ENCODE results near the gene CACNA1S.

The CACNA1S gene

DNA sequence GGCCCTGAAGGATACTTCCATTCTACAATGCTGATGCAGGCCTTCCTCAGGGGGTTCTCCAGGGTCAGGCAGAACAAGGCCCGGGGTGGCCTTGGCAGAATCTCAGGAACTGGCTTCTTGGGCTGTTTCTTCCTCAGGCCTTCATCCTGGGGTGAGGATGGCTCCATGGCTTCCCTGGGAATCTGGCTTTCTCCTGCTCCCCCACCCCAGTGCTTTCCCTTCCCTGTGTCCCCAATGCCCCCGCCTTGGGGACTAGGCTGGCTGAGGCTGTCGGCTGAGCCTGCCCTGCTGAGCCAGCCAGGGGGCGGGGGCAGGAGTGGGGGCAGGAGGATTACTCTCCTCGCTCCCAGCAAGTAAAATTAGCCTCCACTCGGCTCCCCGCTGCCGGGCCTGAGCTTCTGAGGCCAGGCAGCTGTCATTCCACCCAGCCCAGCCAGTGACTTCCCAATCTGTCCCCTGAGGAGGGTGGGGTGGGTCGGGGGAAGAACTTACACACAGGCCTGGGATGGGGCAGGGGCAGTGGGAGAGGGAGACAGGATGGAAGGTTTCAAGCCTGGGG lies at the start of gene CACNA1S:
TSS of gene CACNA1S (minus strand) at position 254 of the 559 bp plus-strand sequence. CDS start at position 167, 87 bp downstream.
- DNase-seq, result no peak

DNA sequence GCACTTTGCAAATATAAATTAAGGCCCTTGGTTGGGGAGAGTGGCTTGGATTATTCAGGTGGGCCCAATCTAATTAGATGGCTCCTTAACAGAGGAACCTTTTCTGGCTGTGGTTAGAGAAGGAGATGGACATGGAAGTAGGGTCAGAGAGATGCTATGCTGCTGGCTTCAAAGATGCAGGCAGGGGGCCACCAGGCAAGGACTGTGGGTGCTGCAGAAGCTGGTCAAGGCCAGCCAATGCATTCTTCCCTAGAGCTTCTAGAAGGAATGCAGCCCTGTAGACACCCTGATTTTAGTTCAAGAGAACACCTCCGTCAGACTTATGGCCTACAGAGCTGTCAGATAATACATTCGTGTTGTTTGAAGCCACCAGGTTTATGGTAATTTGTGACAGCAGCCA lies 45.7 kb upstream of the CACNA1S start:
- no peak for DNase-seq

GRCh38 chr1:201156819-201157218 lies 44.6 kb upstream of the CACNA1S start:
- no peak for DNase-seq

DNA sequence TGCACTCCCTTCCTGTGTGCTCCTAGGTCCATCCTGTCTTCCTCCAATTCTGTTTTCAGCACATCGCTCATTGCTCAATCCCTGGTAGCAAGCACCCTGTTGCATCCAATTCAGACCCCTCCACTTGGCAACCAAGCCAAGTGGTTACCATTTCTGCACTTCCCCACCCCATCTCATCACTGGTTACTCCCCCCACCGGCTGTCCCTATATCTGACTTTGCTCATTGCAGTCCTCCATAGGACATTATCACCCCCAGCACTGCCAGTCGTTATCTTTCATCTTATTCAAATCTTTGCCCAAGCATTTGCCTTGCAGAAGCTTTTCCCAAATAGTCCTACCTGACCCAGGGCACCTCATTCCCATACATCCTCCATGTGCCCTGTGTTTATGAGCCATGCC lies 44.1 kb upstream of the CACNA1S start:
- DNase-seq, result no peak

- DNase-seq, result no peak
Measured at GRCh38 chr1:201155354-201155753, 43.1 kb upstream of the CACNA1S start.

DNA sequence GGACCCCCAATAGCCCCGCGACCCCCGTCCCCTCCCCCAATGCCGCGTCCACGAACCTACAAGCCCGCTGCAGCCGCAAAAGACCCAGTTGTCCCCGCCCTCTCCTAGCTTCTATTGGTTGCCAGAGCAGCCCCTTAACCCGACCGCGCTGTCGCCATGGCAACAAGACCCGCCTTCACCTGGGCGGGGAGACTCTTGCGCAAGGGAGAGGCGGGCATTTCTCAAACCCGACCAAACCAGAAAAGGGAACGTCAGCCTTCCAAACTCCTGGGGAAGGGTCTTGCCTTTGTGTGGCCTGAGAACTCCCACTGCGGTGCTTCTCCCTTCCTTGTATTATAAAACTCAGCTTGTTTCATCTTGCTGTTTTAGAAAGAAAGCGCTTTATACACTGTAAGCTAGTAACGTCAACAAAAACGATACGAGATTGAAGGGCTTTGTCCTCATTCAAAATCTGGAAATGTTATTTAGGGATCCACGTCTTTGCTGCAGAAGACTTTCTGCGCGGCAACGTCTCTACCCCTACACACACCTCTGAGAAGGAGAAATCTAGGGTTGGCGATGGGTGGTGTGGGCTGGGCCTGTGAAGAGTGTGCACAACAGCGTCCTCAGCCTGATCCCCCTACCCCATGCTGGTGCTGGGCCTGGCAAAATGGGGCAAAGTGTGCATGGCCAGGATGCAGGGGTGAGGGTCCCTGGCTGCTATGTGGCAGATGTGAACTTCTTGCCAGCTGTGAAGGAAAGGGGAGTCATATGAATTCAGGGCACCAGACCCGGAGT lies 42.4 kb upstream of the CACNA1S start, which contains the start of gene TMEM9:
TSS of gene TMEM9 (minus strand) at position 86 of the 777 bp plus-strand sequence. CDS start 551 bp downstream, outside the sequence.
- peak; percentile 97 for DNase-seq

DNA sequence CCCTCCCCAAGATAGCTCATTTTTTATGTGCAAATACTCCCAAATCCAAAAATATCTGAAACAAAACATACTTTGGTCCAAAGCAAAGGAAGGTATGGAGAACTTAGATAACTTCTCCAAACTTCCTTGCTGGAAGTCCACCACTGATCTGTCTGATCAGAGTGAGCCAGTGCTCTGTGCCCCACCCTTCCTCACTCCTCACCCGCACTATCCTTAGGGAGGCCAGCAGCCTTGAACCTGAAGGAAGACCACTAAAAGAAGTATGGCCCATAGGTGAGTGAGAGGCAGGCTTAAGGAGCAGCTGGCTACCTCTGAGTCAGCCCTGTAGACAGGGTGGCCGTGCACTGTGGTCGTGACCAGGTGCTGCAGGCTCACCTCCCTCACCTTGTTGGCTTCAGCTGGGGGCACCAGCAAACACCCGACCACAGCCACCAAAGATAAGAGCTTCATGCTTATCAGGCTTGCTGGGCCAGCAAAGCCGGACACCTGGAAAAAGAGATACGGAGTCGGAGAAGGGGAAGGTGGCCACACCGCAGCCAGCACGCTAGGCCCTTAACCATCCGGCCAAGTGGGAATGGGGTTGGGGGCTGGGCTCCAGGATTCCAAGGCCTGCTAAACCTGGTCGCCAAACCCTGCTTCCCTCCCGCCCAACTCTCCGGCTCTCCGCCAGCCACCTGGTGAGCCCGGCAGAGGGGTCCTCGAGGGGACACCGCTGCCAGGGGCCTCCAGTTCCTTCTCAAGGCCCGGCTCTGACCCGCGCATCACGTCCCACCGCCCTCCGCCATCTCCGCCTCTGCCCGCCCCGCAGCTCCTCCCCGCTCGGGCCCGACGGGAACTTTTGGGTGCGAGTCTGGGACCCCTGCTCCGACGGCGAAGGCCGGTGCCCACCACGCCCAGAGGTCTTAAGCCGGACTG lies 41.5 kb upstream of the CACNA1S start:
- no peak for DNase-seq

DNA sequence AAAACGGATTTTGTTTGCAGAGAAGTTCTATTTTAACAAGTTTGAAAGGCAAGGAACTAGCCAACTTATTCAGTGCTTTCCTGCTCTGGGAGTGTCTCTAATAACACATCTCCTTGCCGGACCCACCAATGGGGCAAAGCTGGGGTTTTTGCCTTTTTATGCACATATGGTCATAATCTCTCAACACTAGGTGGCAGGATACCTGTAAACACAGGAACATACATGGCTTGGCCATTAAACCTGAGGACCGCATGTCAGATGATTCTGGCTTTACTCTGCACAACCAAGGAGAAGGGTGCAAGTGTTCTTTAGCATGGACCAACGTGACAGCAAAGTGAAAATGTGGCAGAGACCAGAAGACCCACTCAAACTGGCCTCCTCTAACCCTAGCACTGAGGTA lies 37.2 kb upstream of the CACNA1S start:
- peak; percentile 42 for DNase-seq

DNA sequence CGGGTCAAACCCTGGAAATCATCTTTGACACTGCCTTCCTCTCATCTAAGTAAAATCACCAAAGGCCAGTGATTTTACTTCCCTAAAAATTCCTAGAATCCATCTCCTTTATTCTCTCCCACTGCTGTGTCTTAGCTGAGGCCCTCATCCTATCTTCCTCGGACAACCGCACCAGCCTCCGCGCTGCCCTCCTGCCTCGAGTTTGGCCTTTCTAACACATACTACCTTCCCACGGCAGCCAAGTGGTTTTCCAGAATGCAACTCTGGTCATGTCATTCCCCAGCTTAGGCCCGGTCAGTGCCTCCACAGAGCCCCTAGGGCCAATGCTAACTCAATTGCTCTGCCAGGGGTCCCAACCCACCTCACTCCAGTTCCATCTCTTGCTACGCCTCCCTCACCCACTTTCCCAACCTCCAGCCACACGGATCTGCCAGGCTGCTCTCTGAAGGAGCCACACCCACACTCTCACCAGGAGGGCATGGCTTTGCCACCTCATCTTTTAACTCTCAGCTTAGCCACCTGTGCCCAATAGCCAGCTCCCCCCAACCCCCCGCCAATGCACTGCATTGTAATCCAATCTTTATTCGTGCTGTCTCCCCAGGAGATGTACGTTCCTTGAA lies 35.3 kb upstream of the CACNA1S start:
- no peak for DNase-seq

GRCh38 chr1:201146626-201147390 lies 34.6 kb upstream of the CACNA1S start:
- no peak for DNase-seq

DNA sequence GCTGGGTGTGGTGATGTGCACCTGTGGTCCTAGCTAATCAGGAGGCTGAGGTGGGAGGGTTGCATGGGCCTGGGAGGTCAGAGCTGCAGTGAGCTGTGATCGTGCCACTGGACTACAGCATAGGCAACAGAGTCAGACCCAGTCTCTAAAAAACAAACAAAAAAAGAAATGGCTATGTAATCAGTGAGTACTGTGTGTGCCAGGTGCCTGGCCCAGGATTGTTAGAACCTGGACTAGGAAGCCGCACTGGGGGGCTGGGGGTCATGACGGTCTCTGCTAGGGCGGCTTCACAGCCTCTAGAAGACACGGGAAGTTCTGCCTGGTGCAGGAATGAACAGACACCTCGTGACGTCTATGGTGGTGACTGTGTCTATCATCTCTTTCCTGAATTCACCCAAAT lies 33.6 kb upstream of the CACNA1S start:
- DNase-seq, result no peak

- no peak for DNase-seq
Measured at GRCh38 chr1:201145132-201145531, 32.9 kb upstream of the CACNA1S start.

- no peak for DNase-seq
Measured at GRCh38 chr1:201144701-201145100, 32.5 kb upstream of the CACNA1S start.

DNA sequence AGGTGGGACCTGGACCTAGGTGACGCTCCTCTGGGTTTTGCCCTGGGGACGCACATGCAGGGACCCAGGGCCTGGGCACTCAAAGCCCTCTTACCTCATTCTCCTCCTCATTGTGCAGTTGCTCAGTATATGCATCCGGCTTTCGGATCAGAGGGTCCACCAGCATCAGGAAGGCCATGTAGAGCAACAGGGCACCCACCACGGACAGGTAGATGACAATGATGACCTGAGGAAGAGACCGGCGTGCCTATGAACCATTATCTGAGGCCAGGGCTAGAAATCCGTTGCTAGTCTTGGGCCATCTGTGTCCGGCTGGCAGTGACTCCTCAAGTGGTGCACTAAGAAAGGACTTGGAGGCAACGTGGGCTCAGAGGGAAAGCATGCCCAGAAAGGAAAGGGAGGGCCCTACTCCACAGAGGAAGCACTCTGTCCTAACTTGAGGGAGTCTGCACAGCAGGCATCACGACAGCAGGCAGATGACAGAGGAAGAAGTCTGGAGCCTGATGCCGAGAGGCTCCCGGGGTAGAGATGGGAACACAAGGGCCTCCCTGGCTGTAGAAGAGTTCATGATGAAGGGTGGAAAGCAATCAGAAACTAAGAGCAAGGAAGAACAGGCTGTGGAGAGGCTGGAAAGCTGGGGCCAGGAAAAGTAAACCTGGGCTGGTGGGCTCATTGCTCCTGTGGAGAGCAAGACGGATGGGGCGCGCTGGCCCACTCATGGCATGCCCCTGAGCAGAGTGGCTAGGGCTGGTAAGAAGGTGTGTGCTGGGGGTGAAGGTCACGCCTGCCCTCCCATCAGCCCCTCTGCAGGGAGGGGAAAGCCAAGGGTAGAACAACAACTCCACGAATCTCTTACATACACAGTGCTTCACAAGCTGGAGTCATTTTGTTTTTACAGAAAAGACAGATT lies 31.8 kb upstream of the CACNA1S start:
- DNase-seq, result no peak

DNA sequence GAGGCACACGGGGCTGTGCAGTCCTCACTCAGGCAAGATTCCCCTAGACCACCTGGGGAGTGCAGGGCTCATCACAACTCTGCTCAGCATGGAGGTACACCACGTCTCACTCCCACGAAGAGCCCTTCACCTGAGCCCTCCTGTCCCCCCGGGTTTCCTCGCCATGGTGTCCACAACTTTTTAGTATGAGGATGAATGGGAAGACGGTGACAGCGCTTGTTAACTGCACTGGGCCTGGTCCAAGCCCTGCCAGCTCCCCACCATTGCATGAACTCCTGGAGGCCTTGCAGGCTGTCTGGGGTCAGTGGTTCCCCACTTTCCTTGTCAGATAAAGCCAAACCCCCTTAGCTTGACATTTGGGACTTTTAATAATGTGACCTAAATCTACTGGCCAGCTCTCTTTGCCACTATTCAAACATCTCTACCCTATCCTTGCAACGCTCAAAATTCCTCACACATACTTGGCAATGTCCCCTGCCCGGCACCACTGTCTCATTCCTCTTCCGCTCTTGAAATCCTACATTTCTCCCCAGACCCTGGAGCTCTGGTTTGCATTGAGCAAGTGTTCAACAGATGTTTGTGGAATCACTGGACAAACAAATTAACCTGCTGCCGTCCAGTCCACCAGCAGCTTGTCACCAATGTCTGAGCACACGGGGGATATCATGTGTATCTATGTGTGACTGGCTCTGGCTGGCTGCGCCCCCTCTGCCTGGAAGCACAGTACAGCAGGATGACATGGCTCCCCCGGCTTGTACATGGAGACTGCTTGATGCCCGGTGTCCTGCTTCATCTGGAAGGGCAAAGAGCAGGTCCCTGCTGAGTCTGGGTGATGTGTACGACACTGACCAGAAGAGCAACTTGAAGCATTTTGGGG lies 30.9 kb upstream of the CACNA1S start:
- no peak for DNase-seq

- no peak for DNase-seq
Measured at GRCh38 chr1:201142011-201142848, 30.0 kb upstream of the CACNA1S start.

DNA sequence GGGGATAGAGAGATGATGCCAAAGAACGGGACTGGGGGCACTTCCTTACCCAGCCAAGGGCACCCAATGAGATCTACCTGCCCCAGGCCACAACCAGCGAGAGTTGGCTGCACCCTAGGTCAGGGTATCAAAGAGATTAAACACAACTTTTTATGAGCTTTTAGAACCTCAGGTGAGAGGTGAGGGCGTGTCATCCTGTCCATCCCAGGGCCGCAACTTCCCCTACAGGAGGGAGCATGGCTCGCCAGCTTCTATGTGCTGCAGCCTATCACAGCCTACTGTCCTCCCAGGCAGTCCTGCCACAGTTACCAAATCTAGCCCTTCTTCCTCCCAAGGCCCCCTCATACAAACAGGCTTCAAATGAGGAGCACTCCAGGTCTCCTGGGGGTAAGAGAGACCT lies 29.2 kb upstream of the CACNA1S start:
- DNase-seq, result no peak

GRCh38 chr1:201140941-201141260 lies 28.7 kb upstream of the CACNA1S start:
- no peak for DNase-seq

DNA sequence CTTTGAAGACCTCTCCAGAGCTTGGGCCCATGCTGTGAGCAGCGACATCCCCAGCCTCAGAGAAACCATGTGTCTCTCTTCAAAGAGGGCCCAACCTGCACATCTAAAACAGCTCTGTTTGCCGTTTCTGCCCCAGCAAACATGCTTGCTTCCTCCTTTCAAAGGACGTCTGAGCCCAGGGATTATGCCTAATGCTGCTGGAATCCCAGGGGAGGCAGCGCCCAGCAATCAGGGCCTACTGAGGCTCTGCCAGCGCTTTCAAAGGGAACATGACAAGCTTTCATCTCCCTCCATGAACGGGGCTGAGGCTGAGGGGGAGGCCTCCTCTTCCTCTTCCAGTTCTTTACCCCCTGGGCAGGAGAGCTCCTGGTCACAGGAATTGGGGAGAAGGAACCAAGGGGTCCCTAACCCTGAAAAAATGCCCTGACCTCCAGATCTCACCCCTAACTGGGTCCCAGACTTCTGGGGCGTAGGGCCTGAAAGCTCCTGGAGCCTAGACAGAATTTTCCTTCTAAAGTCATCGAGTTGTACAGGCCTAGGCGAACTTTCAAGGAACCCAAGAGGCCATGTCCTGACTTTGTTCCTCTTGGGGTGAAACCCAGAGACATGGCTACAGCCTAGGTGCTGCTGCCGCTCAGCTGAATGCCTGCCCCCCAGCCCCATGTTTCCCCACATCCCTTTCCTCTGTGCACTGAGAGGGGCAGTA lies 28.2 kb upstream of the CACNA1S start:
- no peak for DNase-seq
